HepG2 (cell line): ENCODE results near the gene PBOV1. TPM values are rescaled to one million over a fixed set of nuclear protein-coding genes. Genes with fewer than 3 reads are reported as not detected.
A peak's percentile ranks its signal among the peaks of the same experiment; 100 is the strongest.

Experiments
- DRAP1 ChIP-seq: IDR thresholded peaks from 2 replicates; pipeline ENCODE4 v1.6.1; 2016; ENCODE audit warnings: missing genetic modification reagents, missing compliant biosample characterization
- EP300 ChIP-seq, 3 experiments: sonication (generic) in 1 of 3; formaldehyde crosslinking in 1 of 3; IDR thresholded peaks; 2 replicates each; pipeline versions ENCODE4 v1.5.1 to v1.6.1; 2011 to 2020; ENCODE audit warnings: low read depth in 2 of 3, low read length in 2 of 3, borderline replicate concordance in 1 of 3, improper control_type of control experiment in 1 of 3, mild to moderate bottlenecking in 1 of 3, missing genetic modification reagents in 1 of 3, moderate library complexity in 1 of 3
- FIP1L1 ChIP-seq: fragments of 200-400 bp; formaldehyde crosslinking; IDR thresholded peaks from 2 replicates; pipeline ENCODE4 v1.6.1; 2018; ENCODE audit warnings: low read depth, mild to moderate bottlenecking, low read length, moderate library complexity, borderline replicate concordance; ENCODE audit not compliant: insufficient read depth
- GATAD1 ChIP-seq: IDR thresholded peaks from 2 replicates; pipeline ENCODE4 v1.6.1; 2016; ENCODE audit warnings: missing genetic modification reagents, missing compliant biosample characterization
- HDAC2 ChIP-seq: sonication (generic); formaldehyde crosslinking; IDR thresholded peaks from 2 replicates; pipeline ENCODE4 v1.4.0; 2020; ENCODE audit warnings: missing genetic modification reagents
- KAT7 ChIP-seq: IDR thresholded peaks from 2 replicates; pipeline ENCODE4 v1.6.1; 2018; ENCODE audit warnings: borderline replicate concordance, missing compliant biosample characterization
- KLF12 ChIP-seq: sonication (generic); formaldehyde crosslinking; IDR thresholded peaks from 2 replicates; pipeline ENCODE4 v1.4.0; 2020; ENCODE audit warnings: missing genetic modification reagents, borderline replicate concordance
- KMT2B ChIP-seq: IDR thresholded peaks from 2 replicates; pipeline ENCODE4 v1.6.1; 2016; ENCODE audit warnings: missing genetic modification reagents, missing compliant biosample characterization
- SMAD1 ChIP-seq: sonication (generic); formaldehyde crosslinking; IDR thresholded peaks from 2 replicates; pipeline ENCODE4 v1.4.0; 2020; ENCODE audit warnings: missing genetic modification reagents, low read depth, mild to moderate bottlenecking, borderline replicate concordance
- TOE1 ChIP-seq: sonication (generic); formaldehyde crosslinking; IDR thresholded peaks from 2 replicates; pipeline ENCODE4 v1.4.0; 2020; ENCODE audit warnings: mild to moderate bottlenecking, missing genetic modification reagents
- ZBTB25 ChIP-seq: IDR thresholded peaks from 2 replicates; pipeline ENCODE4 v1.6.1; 2018; ENCODE audit warnings: missing genetic modification reagents
- ZNF263 ChIP-seq: sonication (generic); formaldehyde crosslinking; IDR thresholded peaks from 2 replicates; pipeline ENCODE4 v1.4.0; 2020; ENCODE audit warnings: missing genetic modification reagents
- ZNF343 ChIP-seq: sonication (generic); formaldehyde crosslinking; IDR thresholded peaks from 2 replicates; pipeline ENCODE4 v1.4.0; 2020; ENCODE audit warnings: mild to moderate bottlenecking, missing genetic modification reagents
- ZNF432 ChIP-seq: sonication (generic); formaldehyde crosslinking; IDR thresholded peaks from 2 replicates; pipeline ENCODE4 v1.5.0; 2020; ENCODE audit warnings: missing genetic modification reagents, mild to moderate bottlenecking, borderline replicate concordance
- ZNF564 ChIP-seq: sonication (generic); formaldehyde crosslinking; IDR thresholded peaks from 2 replicates; pipeline ENCODE4 v1.8.1; 2023; ENCODE audit warnings: mild to moderate bottlenecking, missing genetic modification reagents
- ZNF569 ChIP-seq: sonication (generic); formaldehyde crosslinking; IDR thresholded peaks from 2 replicates; pipeline ENCODE4 v1.5.0; 2020; ENCODE audit warnings: mild to moderate bottlenecking, missing genetic modification reagents, moderate library complexity, borderline replicate concordance
- ZNF646 ChIP-seq: sonication (generic); formaldehyde crosslinking; IDR thresholded peaks from 2 replicates; pipeline ENCODE4 v1.9.0; 2021; ENCODE audit warnings: mild to moderate bottlenecking, missing genetic modification reagents
- ZNF652 ChIP-seq: IDR thresholded peaks from 2 replicates; pipeline ENCODE4 v1.6.1; 2016; ENCODE audit warnings: low read depth, borderline replicate concordance
- ZNF674 ChIP-seq: sonication (generic); formaldehyde crosslinking; IDR thresholded peaks from 2 replicates; pipeline ENCODE4 v1.5.0; 2020; ENCODE audit warnings: low read depth, mild to moderate bottlenecking, missing genetic modification reagents
- polyA plus RNA-seq, 8 experiments: library from polyadenylated mRNA; depleted of rRNA in 3 of 8; stranded (reverse) in 7 of 8; unstranded in 1 of 8; fragments of >200 nt; fragmentation: Illumina TruSeq in 4 of 8; extraction: Trizol in 4 of 8; gene quantifications; 2 replicates each; pipeline versions ENCODE4 v1.2.1 to v1.2.3, GENCODE V29; 2011 to 2016; ENCODE audit warnings: low read depth in 4 of 8, missing spikeins in 1 of 8, mixed read lengths in 1 of 8; ENCODE audit not compliant: insufficient read depth in 1 of 8
- total RNA-seq, 5 experiments: library from RNA; depleted of rRNA; stranded (reverse); fragments of >200 nt; fragmentation: Illumina TruSeq; extraction: Trizol; gene quantifications; 2 replicates each; pipeline ENCODE4 v1.2.3, GENCODE V29; 2016; ENCODE audit warnings: low read depth in 1 of 5

The PBOV1 gene
- total and polyA plus RNA-seq, 2 of the 13 experiments (the other 11 are each of a cell fraction or from before 2014, with no cell fraction given) = not detected

GRCh38 chr6:138222901-138223546, 4.7 kb upstream of the PBOV1 start (continued):
- no peak for TF ChIP-seq ZNF646
- no peak for TF ChIP-seq ZNF569 (CRISPR knock-in tag)
- no peak for TF ChIP-seq ZNF432 (CRISPR knock-in tag)
- TF ChIP-seq KLF12 = no peak
- peak; percentile 58; the same call in 1 of the 2 replicates for TF ChIP-seq GATAD1 (CRISPR knock-in tag)
- TF ChIP-seq EP300 (IDR thresholded peaks at IDR 0.05; ENCODE audit: low read depth in 2 of 2, low read length in 2 of 2) = peak in 1 of 2 experiments; percentile 92; a peak in 2 of 4 replicates
- peak; percentile 83 for TF ChIP-seq EP300 (CRISPR knock-in tag; IDR thresholded peaks at IDR 0.05; ENCODE audit: borderline replicate concordance)
- TF ChIP-seq TOE1 (CRISPR knock-in tag) = peak; percentile 30; the same call in 1 of the 2 replicates
- no peak; the same call in 1 of the 2 replicates for TF ChIP-seq ZNF564 (CRISPR knock-in tag)
- peak; percentile 77 for TF ChIP-seq KMT2B (CRISPR knock-in tag)
- peak; percentile 53 for TF ChIP-seq DRAP1 (CRISPR knock-in tag)
- TF ChIP-seq ZNF674 (CRISPR knock-in tag) = no peak
- TF ChIP-seq HDAC2 (CRISPR knock-in tag) = peak; percentile 91
- TF ChIP-seq KAT7 (CRISPR knock-in tag) = peak; percentile 70
- peak; percentile 91 for TF ChIP-seq ZBTB25 (CRISPR knock-in tag)
- no peak for TF ChIP-seq SMAD1 (CRISPR knock-in tag)
- no peak for TF ChIP-seq FIP1L1
- peak; percentile 60; the same call in 1 of the 2 replicates for TF ChIP-seq ZNF652
- no peak for TF ChIP-seq ZNF343 (CRISPR knock-in tag)
- TF ChIP-seq ZNF263 (CRISPR knock-in tag) = no peak
